ENCODE results near the gene NGEF. TPM values are rescaled to one million over a fixed set of nuclear protein-coding genes. Genes with fewer than 3 reads are reported as not detected.

NGEF gene
- total RNA-seq, 1 donor = 0.21 TPM

DNA sequence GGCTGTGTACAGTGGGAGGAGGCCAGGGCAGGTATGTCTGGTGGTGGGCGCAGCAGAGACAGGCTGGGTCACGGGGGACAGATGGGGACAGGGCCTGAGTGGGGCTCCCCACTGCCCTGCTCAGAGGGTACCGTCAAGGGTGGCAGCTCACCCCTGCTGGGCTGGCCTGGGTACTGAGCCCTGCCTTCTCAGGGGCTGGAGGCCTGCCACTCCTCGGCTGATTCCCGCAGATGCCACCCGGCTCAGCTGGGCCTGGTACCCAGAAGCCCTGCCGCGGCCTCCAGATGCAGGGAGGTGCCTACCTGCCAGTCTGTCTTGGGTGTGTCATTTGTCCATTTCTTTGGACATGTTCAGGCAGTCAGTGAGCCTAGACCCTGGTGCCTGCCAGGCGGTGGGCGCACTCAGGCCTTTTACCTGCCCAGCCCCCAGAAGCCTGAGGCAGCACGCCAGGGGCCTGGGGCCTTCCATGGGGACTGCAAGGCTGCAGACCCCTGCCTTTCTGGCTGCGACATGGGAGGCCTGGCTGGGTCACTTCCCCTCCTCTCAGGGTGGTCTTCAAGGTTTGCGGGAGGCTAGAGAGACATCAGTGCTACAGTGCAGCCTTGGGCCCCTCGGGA lies 139.7 kb downstream of the NGEF start:
- H3K4me1 ChIP-seq (ENCODE audit: insufficient read depth, low read length) = peaks cover 21% of the 10 kb centered on the region
- no peak overlapping the region for H3K4me3 ChIP-seq (ENCODE audit: low read length)
- H3K9me3 ChIP-seq (ENCODE audit: low read depth, low read length) = no peaks in the 10 kb centered on the region
- H3K27me3 ChIP-seq (ENCODE audit: insufficient read depth, low read length) = peaks cover 14% of the 10 kb centered on the region

DNA sequence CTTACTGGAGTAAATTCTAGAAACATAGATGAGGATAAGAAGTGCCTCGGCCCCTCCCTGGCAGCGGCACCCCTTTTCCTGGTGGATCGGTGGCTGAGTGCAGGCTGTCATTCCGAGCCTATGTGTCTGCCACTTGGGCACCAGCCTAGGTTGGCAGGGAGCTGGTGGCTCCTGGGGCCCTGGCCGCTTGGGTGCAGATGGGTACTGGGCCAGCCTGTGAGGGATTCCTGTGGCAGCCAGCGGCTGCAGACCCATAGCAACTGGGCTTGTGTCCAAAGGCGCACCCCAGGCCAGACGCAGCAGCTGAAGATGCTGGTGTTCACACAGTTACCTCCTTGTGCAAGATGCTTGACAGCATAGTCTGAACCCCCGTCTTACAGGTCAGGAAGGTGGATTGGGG lies 140.2 kb downstream of the NGEF start:
- peaks cover 21% of the 10 kb centered on the region for H3K4me1 ChIP-seq (ENCODE audit: insufficient read depth, low read length)
- H3K4me3 ChIP-seq (ENCODE audit: low read length) = no peak overlapping the region
- H3K9me3 ChIP-seq (ENCODE audit: low read depth, low read length) = no peaks in the 10 kb centered on the region
- peaks cover 14% of the 10 kb centered on the region for H3K27me3 ChIP-seq (ENCODE audit: insufficient read depth, low read length)

DNA sequence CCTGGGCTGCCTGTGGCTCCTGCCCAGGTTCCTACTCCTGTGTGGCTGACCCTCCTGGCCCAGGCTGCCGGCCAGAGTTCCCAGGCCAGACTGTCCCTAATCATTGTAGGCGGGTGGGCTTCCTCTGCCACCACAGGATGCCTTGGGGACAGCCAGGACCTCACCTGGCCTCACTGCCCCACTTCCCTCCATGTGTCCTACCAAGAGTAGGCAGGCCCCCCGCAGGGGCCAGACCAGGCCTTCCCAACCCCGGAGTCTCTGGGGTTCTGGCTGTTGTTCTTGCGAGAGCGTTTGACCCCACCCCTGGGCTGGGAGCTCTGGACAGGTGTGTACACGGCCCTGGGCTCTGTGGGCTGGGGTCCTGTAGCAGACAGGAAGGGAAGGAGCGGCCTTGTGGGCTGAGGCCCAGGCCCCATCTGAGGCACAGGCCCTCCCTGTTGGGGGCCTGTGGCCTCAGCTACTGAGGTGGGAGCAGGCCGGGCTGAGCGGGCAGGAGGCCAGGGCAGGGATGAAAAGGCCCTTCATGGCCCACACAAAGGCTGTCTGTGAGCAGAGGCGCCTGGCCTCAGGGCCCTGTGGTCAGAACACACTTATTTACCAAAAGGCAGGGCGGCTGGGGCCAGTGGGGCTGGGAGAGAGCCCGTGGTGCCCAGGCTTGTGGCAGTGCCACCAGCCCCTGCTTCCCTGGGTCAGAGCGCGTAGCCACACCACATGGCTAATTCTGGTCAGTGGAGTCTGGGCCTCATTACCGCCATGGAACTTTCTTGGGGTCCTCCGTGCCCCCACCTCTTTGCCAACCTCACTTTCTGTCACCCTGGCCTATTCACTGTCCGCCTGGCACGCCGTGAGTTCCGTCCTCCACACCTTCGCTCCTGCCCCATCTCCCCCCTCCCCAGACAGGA lies 141.0 kb downstream of the NGEF start:
- H3K27me3 ChIP-seq (ENCODE audit: insufficient read depth, low read length) = peaks cover 10% of the 10 kb centered on the region
- H3K4me3 ChIP-seq (ENCODE audit: low read length) = no peak overlapping the region
- peaks cover 21% of the 10 kb centered on the region for H3K4me1 ChIP-seq (ENCODE audit: insufficient read depth, low read length)

DNA sequence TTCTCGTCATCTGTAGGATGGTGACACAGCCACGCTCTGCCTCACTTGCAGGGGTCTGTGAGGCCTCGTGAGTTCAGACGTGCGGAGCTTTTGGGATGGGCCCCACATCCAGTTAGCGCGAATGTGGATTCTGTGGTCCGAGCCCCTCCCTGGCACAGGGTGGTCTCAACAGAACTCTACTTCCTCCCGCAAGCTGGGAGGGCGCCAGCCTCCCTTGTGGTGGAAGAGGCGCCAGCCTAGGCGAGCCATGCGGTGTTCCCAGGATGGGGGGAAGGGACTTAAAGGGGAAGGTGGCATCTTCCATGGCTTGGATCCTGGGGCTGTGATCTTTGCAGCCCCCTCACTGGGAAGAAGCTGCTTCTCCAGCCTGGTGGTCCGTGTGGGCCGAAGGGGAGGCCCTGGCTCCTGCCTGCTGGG lies 141.6 kb downstream of the NGEF start:
- H3K27me3 ChIP-seq (ENCODE audit: insufficient read depth, low read length) = peaks cover 7% of the 10 kb centered on the region
- H3K4me1 ChIP-seq (ENCODE audit: insufficient read depth, low read length) = peaks cover 17% of the 10 kb centered on the region
- no peaks in the 10 kb centered on the region for H3K9me3 ChIP-seq (ENCODE audit: low read depth, low read length)
- H3K4me3 ChIP-seq (ENCODE audit: low read length) = no peak overlapping the region

More for the DNA sequence above, 141.0 kb downstream of the NGEF start:
- no peaks in the 10 kb centered on the region for H3K9me3 ChIP-seq (ENCODE audit: low read depth, low read length)

DNA sequence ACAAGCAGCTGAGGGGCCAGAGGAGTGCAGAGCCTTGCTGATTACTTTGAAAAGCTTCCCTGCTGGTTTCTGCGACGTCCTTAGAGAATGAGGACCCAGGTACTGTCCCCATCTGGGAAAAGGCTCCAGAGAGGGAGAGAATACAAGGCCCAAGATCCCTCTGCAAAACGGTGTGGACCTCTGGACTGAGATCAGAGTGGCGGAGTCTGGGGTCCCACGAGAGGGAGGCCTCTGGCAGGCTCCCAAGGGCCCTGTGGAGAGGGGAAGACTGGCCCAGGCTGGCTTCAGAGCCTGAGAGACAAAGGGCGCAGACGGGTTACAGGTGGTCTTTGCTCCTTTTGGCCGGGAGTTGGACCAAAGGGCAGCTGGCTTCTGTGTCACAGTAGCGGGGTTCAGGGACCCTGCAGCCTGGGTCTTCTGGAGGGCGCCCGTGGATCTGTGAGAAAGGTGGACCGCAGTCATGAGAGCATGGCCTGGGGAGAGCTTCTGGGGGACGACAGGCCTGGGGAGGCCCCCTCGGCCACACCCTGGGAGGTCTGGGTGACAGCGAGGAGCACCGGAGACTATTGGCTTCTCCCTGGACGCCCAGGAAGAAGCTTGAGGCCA lies 142.2 kb downstream of the NGEF start:
- Histone ChIP-seq H3K4me1 (ENCODE audit: insufficient read depth, low read length) (peaks cover 14% of the 10 kb centered on the region), H3K27me3 (ENCODE audit: insufficient read depth, low read length) (peaks cover 7% of the 10 kb centered on the region), H3K4me3 (ENCODE audit: low read length) (no peak overlapping the region), H3K9me3 (ENCODE audit: low read depth, low read length) (no peaks in the 10 kb centered on the region)

DNA sequence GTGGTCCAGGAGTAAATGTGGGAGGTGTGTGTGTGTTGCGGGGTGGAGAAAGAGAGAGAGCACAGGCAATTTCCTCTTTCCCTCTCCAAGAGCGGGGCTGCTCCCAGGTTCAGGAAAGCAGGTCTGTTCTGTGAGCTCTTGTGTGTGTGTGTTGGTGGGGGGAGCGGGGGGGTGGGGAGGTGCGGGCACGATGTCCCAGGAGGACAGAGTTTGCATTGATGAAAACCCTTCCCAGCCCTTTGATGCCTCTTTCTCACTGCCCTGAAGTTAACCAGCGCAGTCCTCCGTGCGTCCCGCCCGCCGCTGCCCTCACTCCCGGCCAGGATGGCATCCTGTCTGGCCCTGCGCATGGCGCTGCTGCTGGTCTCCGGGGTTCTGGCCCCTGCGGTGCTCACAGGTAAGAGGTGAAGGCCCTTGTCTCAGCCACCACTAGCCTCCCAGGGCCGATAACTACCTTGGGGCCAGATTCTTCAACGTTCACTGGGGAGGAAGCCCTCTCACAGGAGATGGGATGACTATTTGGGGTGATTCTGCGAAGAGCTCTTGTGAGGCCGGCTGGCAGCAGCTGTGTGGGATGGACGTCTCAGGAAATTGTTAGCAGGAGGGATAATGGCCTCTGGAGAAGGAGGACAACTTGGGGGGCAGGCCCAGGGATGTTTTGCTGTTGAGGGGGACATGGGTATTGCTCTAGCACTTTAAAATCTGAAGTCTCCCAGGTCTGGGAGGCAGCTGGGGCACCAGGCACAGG lies 142.9 kb downstream of the NGEF start, which contains the start of gene SNORC:
SNORC (plus strand) TSS at position 247 of the 748 bp plus-strand sequence; CDS start at position 325, 78 bp downstream.
- Histone ChIP-seq H3K27me3 (ENCODE audit: insufficient read depth, low read length) (peaks cover under 1% of the 10 kb centered on the region), H3K9me3 (ENCODE audit: low read depth, low read length) (no peaks in the 10 kb centered on the region), H3K4me1 (ENCODE audit: insufficient read depth, low read length) (peaks cover 9% of the 10 kb centered on the region), H3K4me3 (ENCODE audit: low read length) (no peak within 1 kb of the TSS)

DNA sequence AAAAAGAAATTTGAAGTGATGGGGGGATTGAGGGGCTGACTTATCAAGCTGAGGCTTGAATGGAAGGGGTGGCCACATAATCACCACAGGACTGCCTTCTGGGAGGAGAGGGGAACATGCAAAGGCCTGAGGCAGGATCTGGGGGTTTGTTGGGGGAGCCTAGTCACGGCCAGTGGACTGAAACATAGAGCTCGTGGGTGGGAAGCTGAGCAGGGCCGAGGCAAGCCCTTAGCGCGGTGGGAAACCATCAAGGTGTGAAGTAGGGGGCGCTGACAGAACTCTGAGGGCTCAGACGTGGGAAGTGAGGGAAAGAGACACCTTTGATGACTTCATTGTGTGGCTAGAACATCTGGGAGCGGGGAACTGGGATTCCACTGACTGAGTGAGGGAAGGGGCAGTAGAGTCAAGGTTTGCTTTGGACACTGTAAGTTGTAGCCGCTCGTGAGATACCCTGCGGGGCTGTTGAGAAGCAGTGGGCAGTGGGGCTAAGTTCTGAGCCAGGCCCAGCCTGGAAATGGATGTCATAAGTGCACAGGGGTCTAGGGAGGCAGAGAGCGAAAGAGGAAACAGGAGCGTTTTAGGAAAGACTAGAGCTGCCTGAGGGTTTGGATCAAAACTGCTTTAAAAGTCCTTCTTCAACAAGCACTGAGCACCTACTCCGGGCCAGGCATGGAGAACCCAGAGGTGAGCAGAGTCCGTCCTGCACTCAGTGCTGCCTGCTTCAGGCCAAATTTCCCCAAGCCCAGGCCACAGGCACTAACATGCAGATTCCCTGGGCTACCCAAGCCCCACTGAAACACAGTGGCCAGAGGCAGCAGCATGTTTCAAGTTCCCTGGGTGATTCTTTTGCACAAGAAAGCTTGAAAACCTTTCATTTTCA lies 143.7 kb downstream of the NGEF start:
- no peaks in the 10 kb centered on the region for H3K27me3 ChIP-seq (ENCODE audit: insufficient read depth, low read length)
- peaks cover 7% of the 10 kb centered on the region for H3K4me1 ChIP-seq (ENCODE audit: insufficient read depth, low read length)
- no peaks in the 10 kb centered on the region for H3K9me3 ChIP-seq (ENCODE audit: low read depth, low read length)
- no peak overlapping the region for H3K4me3 ChIP-seq (ENCODE audit: low read length)

DNA sequence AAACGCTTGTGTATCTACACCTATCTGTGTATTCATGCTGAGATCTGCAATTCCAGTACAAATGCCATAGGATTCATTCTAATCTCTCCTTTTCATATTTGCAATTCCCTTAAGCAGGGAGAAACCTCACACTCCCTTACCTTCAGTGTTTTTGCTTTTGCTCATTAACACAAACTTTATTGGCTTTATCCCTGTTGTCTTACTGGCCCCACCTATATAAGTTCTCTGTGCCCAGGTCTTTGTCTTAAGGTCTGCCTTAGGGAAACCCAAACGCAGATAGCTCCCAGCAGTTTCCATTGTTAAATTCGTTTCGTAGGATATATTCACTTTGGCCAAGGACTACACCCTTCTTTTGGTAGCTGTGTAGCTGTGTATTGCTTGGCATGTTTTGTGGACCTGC lies 147.0 kb downstream of the NGEF start:
- H3K27me3 ChIP-seq (ENCODE audit: insufficient read depth, low read length) = no peaks in the 10 kb centered on the region
- no peak overlapping the region for H3K4me3 ChIP-seq (ENCODE audit: low read length)
- H3K4me1 ChIP-seq (ENCODE audit: insufficient read depth, low read length) = no peaks in the 10 kb centered on the region
- H3K9me3 ChIP-seq (ENCODE audit: low read depth, low read length) = no peaks in the 10 kb centered on the region

DNA sequence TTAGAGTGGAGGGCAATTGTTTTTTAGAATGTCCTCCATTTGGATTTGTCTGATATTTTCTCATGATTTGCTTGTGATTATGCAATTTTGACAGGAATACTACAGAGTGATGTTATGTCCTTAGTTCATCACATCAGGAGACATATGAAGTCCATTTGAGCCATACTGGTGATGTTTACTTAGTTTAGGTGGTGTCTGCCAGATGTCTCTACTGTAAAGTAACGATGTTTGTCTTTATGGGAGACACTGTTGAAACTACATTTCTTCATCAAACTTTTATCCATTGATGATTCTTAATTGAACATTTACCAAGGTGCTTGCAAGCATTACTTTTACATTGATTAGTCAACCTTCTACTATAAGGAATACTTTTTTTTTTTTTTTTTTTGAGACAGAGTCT lies 147.9 kb downstream of the NGEF start:
- Histone ChIP-seq H3K27me3 (ENCODE audit: insufficient read depth, low read length) (no peaks in the 10 kb centered on the region), H3K4me3 (ENCODE audit: low read length) (no peak overlapping the region), H3K9me3 (ENCODE audit: low read depth, low read length) (no peaks in the 10 kb centered on the region), H3K4me1 (ENCODE audit: insufficient read depth, low read length) (no peaks in the 10 kb centered on the region)

DNA sequence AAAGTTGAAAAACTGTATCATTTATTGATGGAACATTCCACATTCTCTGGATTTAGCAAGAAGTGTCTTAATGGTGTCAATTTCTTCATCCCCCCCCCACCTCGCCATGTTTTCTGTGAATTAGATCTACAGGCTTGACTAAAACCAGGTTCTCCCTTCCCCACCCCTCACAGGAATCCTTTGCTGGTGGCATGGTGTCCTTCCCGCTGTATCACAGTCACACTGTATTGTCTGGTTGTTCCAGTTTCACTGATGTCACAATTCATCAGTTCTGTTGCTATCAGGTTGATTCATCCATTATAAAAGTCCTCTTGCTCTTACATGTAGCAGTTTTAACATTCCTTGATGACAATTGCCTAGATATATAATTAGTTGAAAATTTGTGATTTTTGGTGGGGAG lies 149.1 kb downstream of the NGEF start:
- H3K9me3 ChIP-seq (ENCODE audit: low read depth, low read length) = no peaks in the 10 kb centered on the region
- no peaks in the 10 kb centered on the region for H3K4me1 ChIP-seq (ENCODE audit: insufficient read depth, low read length)
- no peak overlapping the region for H3K4me3 ChIP-seq (ENCODE audit: low read length)
- no peaks in the 10 kb centered on the region for H3K27me3 ChIP-seq (ENCODE audit: insufficient read depth, low read length)

DNA sequence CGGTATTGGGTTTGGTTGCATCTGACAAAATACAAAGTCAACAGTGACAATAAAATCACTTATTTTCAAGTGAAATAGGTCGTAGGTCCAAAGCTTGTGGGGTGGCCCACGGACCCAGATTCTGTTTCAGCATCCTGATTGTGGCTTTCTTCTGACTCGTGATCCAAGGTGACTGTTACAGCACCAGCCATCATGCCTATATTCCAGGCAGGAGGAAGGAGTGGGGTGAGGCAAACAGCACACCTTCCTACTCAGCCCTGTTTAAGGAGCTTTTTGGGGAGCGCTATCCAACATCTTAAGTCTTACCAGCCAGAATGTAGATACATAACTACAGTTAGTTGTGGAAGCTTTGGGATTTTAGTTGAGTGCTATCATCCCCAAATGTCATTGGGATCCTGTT lies 151.7 kb downstream of the NGEF start:
- H3K9me3 ChIP-seq (ENCODE audit: low read depth, low read length) = no peaks in the 10 kb centered on the region
- no peaks in the 10 kb centered on the region for H3K27me3 ChIP-seq (ENCODE audit: insufficient read depth, low read length)
- no peaks in the 10 kb centered on the region for H3K4me1 ChIP-seq (ENCODE audit: insufficient read depth, low read length)

DNA sequence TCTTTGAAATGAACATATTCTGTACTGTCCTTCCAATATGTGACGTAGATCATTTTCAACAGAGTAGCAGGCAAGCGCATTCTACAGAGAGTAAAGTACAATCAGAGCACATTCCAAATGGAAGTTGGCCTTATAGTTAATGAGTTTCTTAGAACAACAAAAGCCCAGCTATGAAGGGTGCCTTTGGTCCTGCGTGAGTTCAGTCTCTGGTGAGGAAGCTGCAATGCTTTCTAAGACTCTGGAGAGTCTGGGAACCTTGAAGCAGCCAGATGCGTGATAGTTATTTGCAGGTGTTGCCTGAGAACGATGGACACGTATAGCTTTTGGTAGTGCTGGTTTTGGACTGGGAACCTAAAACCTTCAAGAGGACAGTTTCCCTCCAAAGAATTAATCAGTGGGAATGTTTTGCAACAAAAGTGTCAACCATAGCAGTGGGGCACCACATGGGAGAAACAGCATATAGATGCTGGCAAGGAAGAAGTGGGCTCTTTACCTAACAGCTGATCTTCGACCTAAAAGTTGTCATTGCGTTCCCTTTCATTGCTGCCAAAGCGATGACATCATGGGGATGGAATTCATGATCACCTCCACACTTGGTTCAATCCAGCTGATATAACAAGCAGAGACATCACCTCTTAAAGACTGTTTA lies 152.3 kb downstream of the NGEF start:
- Histone ChIP-seq H3K4me3 (ENCODE audit: low read length) (no peak overlapping the region), H3K27me3 (ENCODE audit: insufficient read depth, low read length) (no peaks in the 10 kb centered on the region), H3K4me1 (ENCODE audit: insufficient read depth, low read length) (no peaks in the 10 kb centered on the region), H3K9me3 (ENCODE audit: low read depth, low read length) (no peaks in the 10 kb centered on the region)

More for the DNA sequence above, 151.7 kb downstream of the NGEF start:
- no peak overlapping the region for H3K4me3 ChIP-seq (ENCODE audit: low read length)

DNA sequence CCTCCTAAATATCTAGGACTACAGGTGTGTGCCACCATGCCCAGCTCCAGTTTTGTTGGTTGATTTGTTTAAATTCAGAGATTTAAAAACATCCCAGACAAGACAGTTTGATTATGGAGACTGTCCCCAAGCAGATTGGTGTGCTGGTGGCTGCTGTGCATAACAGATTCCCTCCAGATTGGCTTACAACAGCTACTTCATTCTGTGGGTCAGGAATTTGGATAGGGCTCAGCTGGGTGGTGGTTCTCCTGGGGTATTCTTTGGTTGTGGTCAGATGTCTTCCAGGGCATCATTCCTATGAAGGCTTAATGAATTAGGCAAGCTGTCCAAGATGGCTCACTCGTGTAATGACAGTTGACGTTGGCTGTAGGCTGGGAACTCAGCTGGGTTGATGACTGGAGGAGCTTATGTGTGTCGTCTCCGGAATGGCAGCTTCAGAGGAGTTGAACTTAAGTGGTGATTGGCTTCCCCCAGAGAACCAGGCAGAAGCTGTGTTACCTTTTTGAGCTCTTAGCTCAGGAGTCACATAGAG lies 153.6 kb downstream of the NGEF start:
- no peaks in the 10 kb centered on the region for H3K4me1 ChIP-seq (ENCODE audit: insufficient read depth, low read length)
- H3K27me3 ChIP-seq (ENCODE audit: insufficient read depth, low read length) = no peaks in the 10 kb centered on the region
- no peak overlapping the region for H3K4me3 ChIP-seq (ENCODE audit: low read length)
- H3K9me3 ChIP-seq (ENCODE audit: low read depth, low read length) = no peaks in the 10 kb centered on the region

Data from mononuclear cell (primary cell).